Panc1 (cell line): ENCODE results near the gene MCF2L2. TPM values are rescaled to one million over a fixed set of nuclear protein-coding genes. Genes with fewer than 3 reads are reported as not detected.

Source experiments
- ATAC-seq: fragments of 200-7000 bp; cut with Tn5 transposase; 2 replicates; pipeline ENCODE4 v1.9.1; 2020; ENCODE audit warnings: mild to moderate bottlenecking, moderate library complexity
- BruUV-seq: library from RNA; stranded (reverse); fragments of 400-500 nt; replicated peaks from 2 replicates; lab custom pipeline; 2021; lab: Mats Ljungman, UMichigan
- CTCF ChIA-PET: fragments of 300-600 bp; sonication (Branson Sonifier 250); formaldehyde crosslinking; loops from one replicate; lab custom pipeline; 2022; ENCODE audit warnings: antibody characterized with exemption; lab: Charles Lee
- POLR2A ChIA-PET: fragments of 300-600 bp; sonication (Branson Sonifier 250); formaldehyde crosslinking; loops from one replicate; lab custom pipeline; 2022; ENCODE audit warnings: antibody characterized with exemption; lab: Charles Lee
- DNase-seq: peaks from one replicate; pipeline ENCODE4 v3.0.0-alpha.2; 2010; ENCODE audit warnings: low read depth, low spot score
- H3K27ac ChIP-seq: 2 replicates; pipeline ENCODE4 v1.5.1; 2011; ENCODE audit warnings: mild to moderate bottlenecking, low read length, inconsistent platforms
- H3K27me3 ChIP-seq: fragments of 200-500 bp; sonication (Bioruptor generic); 2 replicates; pipeline ENCODE4 v1.6.0; 2014; ENCODE audit warnings: low read length, inconsistent platforms; ENCODE audit not compliant: control insufficient read depth, insufficient read depth
- H3K36me3 ChIP-seq: fragments of 200-500 bp; sonication (Bioruptor generic); 2 replicates; pipeline ENCODE4 v1.5.1; 2014; ENCODE audit warnings: inconsistent platforms, mild to moderate bottlenecking, low read length, moderate library complexity; ENCODE audit not compliant: control insufficient read depth, insufficient read depth
- H3K4me1 ChIP-seq: 2 replicates; pipeline ENCODE4 v1.5.1; 2011; ENCODE audit warnings: inconsistent platforms, mild to moderate bottlenecking, low read length, moderate library complexity; ENCODE audit not compliant: control insufficient read depth, insufficient read depth
- H3K4me3 ChIP-seq, 2 experiments: 2 replicates each; pipeline ENCODE4 v1.5.1; 2011 to 2012; ENCODE audit warnings: low read depth in 2 of 2, low read length in 2 of 2, mild to moderate bottlenecking in 2 of 2, inconsistent platforms in 1 of 2, moderate library complexity in 1 of 2
- H3K9me3 ChIP-seq: fragments of 200-500 bp; sonication (Bioruptor generic); 2 replicates; pipeline ENCODE4 v1.5.1; 2014; ENCODE audit warnings: low read depth, mild to moderate bottlenecking, inconsistent platforms, low read length, moderate library complexity; ENCODE audit not compliant: control insufficient read depth, insufficient read depth
- POLR2AphosphoS5 ChIP-seq: IDR thresholded peaks from 2 replicates; pipeline ENCODE4 v1.6.1; 2012; ENCODE audit warnings: mild to moderate bottlenecking, low read depth, low read length, moderate library complexity
- SIN3A ChIP-seq: IDR thresholded peaks from 2 replicates; pipeline ENCODE4 v1.6.1; 2012; ENCODE audit warnings: low read depth, mild to moderate bottlenecking, low read length, moderate library complexity, borderline replicate concordance; ENCODE audit not compliant: insufficient read depth
- TCF7L2 ChIP-seq: IDR thresholded peaks from 2 replicates; pipeline ENCODE4 v1.6.1; 2011; ENCODE audit warnings: mild to moderate bottlenecking, low read depth, low read length, inconsistent platforms
- in situ Hi-C: cut with HindIII; loops from 2 replicates; pipeline ENCODE4 v1.10.0; 2016; ENCODE audit warnings: low sequenced_read_pairs, low pct_unique_long_range_greater_than_20kb
- intact Hi-C: fragments of 100-400 bp; cut with micrococcal nuclease; formaldehyde crosslinking; loops from one replicate; pipeline ENCODE4 v1.10.0; 2022; ENCODE audit not compliant: unreplicated experiment
- total RNA-seq: library from RNA; stranded (reverse); gene quantifications from one replicate; pipeline ENCODE4 v1.2.1, GENCODE V29; 2021; ENCODE audit not compliant: unreplicated experiment
- TF ChIP-seq, protein P1 (sequence below), 2 experiments: IDR thresholded peaks; 2 replicates each; pipeline ENCODE4 v1.6.1; 2011 to 2012; ENCODE audit warnings: low read depth in 2 of 2, control low read depth in 1 of 2, low read length in 1 of 2, mild to moderate bottlenecking in 1 of 2, moderate library complexity in 1 of 2; ENCODE audit not compliant: insufficient read depth in 1 of 2
- TF ChIP-seq, protein P2 (sequence below): fragments of 450-650 bp; IDR thresholded peaks from 2 replicates; pipeline ENCODE4 v1.5.1; 2017; ENCODE audit warnings: mild to moderate bottlenecking

The MCF2L2 gene
- total RNA-seq, 1 experiment from 2014 or later, result 1.0 TPM

DNA sequence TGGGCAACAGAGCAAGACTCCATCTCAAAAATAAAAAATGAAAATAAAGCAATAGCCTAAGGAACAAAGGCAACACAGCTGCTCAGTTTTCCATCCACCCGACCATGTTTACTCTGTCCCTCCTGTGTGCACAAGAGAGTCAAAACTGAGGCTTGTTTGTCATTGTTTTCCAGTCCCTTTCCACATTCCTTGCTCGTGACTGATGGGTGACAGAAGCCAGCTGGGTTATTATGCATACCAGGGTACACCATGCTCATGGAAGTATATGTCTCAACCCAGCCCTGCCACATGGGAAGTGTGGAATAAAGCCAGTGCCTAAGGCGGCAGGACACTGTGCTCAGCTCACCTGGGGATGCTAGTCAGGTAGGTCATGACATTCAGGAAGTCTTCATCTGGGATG is 49.5 kb downstream of the MCF2L2 start:
- no peak for ATAC-seq
- H3K4me1 ChIP-seq, result no peaks in the 10 kb centered on the region
- H3K4me3 ChIP-seq, result no peak overlapping the region
- no peak overlapping the region for H3K27ac ChIP-seq
- no peaks in the 10 kb centered on the region for H3K27me3 ChIP-seq
- DNase-seq, result no peak
- BruUV-seq, result no TSS peak
- H3K9me3 ChIP-seq, result no peaks in the 10 kb centered on the region
- intact Hi-C loops, result no loop called here
- no peak for TF ChIP-seq TCF7L2
- no peak for TF ChIP-seq POLR2AphosphoS5
- no peak for TF ChIP-seq SIN3A
- TF ChIP-seq, protein P1, sequence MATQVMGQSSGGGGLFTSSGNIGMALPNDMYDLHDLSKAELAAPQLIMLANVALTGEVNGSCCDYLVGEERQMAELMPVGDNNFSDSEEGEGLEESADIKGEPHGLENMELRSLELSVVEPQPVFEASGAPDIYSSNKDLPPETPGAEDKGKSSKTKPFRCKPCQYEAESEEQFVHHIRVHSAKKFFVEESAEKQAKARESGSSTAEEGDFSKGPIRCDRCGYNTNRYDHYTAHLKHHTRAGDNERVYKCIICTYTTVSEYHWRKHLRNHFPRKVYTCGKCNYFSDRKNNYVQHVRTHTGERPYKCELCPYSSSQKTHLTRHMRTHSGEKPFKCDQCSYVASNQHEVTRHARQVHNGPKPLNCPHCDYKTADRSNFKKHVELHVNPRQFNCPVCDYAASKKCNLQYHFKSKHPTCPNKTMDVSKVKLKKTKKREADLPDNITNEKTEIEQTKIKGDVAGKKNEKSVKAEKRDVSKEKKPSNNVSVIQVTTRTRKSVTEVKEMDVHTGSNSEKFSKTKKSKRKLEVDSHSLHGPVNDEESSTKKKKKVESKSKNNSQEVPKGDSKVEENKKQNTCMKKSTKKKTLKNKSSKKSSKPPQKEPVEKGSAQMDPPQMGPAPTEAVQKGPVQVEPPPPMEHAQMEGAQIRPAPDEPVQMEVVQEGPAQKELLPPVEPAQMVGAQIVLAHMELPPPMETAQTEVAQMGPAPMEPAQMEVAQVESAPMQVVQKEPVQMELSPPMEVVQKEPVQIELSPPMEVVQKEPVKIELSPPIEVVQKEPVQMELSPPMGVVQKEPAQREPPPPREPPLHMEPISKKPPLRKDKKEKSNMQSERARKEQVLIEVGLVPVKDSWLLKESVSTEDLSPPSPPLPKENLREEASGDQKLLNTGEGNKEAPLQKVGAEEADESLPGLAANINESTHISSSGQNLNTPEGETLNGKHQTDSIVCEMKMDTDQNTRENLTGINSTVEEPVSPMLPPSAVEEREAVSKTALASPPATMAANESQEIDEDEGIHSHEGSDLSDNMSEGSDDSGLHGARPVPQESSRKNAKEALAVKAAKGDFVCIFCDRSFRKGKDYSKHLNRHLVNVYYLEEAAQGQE (IDR thresholded peaks at IDR 0.05; ENCODE audit: insufficient read depth in 1 of 2, low read depth in 2 of 2, low read length in 1 of 2), result no peak
- TF ChIP-seq, protein P2, sequence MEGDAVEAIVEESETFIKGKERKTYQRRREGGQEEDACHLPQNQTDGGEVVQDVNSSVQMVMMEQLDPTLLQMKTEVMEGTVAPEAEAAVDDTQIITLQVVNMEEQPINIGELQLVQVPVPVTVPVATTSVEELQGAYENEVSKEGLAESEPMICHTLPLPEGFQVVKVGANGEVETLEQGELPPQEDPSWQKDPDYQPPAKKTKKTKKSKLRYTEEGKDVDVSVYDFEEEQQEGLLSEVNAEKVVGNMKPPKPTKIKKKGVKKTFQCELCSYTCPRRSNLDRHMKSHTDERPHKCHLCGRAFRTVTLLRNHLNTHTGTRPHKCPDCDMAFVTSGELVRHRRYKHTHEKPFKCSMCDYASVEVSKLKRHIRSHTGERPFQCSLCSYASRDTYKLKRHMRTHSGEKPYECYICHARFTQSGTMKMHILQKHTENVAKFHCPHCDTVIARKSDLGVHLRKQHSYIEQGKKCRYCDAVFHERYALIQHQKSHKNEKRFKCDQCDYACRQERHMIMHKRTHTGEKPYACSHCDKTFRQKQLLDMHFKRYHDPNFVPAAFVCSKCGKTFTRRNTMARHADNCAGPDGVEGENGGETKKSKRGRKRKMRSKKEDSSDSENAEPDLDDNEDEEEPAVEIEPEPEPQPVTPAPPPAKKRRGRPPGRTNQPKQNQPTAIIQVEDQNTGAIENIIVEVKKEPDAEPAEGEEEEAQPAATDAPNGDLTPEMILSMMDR, result no peak
- in situ Hi-C loops, result no loop called here
- H3K36me3 ChIP-seq, result no peaks in the 10 kb centered on the region
- CTCF ChIA-PET, result interaction anchor here (8.5 kb wide), 1 partner anchor 193 kb away, joined by 124 read pairs; no protein-coding TSS in a partner anchor
- POLR2A ChIA-PET, result no interaction called here

DNA sequence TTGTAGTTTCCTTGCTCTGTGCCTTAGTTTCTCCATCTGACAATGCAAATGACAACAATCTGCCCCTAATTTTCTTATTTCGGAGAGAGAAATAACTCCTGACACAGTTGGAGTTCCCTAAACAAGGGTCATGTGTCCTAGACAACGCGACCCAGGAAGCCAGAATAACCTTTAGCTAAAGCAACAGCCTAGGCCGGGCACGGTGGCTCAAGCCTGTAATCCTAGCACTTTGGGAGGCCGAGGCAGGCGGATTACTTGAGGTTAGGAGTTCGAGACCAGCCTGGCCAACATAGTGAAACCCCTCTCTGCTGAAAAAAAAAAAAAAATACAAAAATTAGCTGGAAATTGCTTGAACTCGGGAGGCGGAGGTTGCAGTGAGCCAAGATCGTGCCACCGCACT is 49.9 kb downstream of the MCF2L2 start:
- H3K9me3 ChIP-seq, result no peaks in the 10 kb centered on the region
- H3K27me3 ChIP-seq, result no peaks in the 10 kb centered on the region
- ChIA-PET POLR2A (no interaction called here), CTCF (interaction anchor here (0.7 to 8.5 kb wide), 2 partner anchors 10 to 193 kb away, joined by 3 to 124 read pairs; no protein-coding TSS in a partner anchor)
- H3K4me3 ChIP-seq, result no peak overlapping the region
- DNase-seq, result no peak
- intact Hi-C loops, result no loop called here
- no peak for TF ChIP-seq SIN3A
- no peak for TF ChIP-seq POLR2AphosphoS5
- TF ChIP-seq, protein P2, result no peak
- TF ChIP-seq TCF7L2, result no peak
- TF ChIP-seq, protein P1 (IDR thresholded peaks at IDR 0.05; ENCODE audit: insufficient read depth in 1 of 2, low read depth in 2 of 2, low read length in 1 of 2), result no peak
- in situ Hi-C loops, result no loop called here
- H3K4me1 ChIP-seq, result no peaks in the 10 kb centered on the region
- H3K36me3 ChIP-seq, result no peaks in the 10 kb centered on the region
- no peak overlapping the region for H3K27ac ChIP-seq
- no peak for ATAC-seq
- no TSS peak for BruUV-seq
